T-cell (primary cell): ENCODE data around the gene SPATA13. TPM values are rescaled to one million over a fixed set of nuclear protein-coding genes. Genes with fewer than 3 reads are reported as not detected.

Experiments used
- ATAC-seq, 4 experiments: fragments of 200-7000 bp in 3 of 4; fragments of 150-1000 bp in 1 of 4; cut with Tn5 transposase; replicated peaks in 1 of 4; 1 replicate in 3 of 4; 2 replicates in 1 of 4; pipeline ENCODE4 v1.10.0; 2021; ENCODE audit warnings: moderate library complexity in 3 of 4, mild to moderate bottlenecking in 2 of 4, moderate number of reproducible peaks in 1 of 4
- CTCF ChIA-PET, 2 donors: fragments of 300-600 bp; sonication (Branson Sonifier 250); formaldehyde crosslinking; loops; one replicate each; lab custom pipeline; 2022; ENCODE audit warnings: antibody characterized with exemption in 2 of 2; lab: Charles Lee
- POLR2A ChIA-PET, 2 donors: fragments of 300-600 bp; sonication (Branson Sonifier 250); formaldehyde crosslinking; loops; one replicate each; lab custom pipeline; 2022; ENCODE audit warnings: antibody characterized with exemption in 2 of 2; lab: Charles Lee
- DNase-seq, 35 experiments: peaks; one replicate each; pipeline versions ENCODE4 v3.0.0 to v3.0.0-alpha.2; 2013 to 2023
- H3K27ac ChIP-seq: one replicate; pipeline ENCODE4 v1.5.1; 2013; ENCODE audit warnings: low read length
- H3K27me3 ChIP-seq, 2 experiments: replicated peaks in 1 of 2; 1 replicate in 1 of 2; 2 replicates in 1 of 2; pipeline versions ENCODE4 v1.6.1 to v1.7.0; 2013; ENCODE audit warnings: low read length in 1 of 2, mixed read lengths in 1 of 2; ENCODE audit not compliant: control insufficient read depth in 2 of 2, insufficient read depth in 2 of 2; ENCODE audit errors: extremely low read depth in 1 of 2
- H3K36me3 ChIP-seq, 2 donors: 1 replicate in 1 of 2; 2 replicates in 1 of 2; pipeline versions ENCODE4 v1.6.1 to v1.7.0; 2013; ENCODE audit warnings: low read length in 1 of 2; ENCODE audit not compliant: control insufficient read depth in 2 of 2, insufficient read depth in 1 of 2; ENCODE audit errors: extremely low read depth in 1 of 2
- H3K4me1 ChIP-seq, 2 experiments: 1 replicate in 1 of 2; 2 replicates in 1 of 2; pipeline versions ENCODE4 v1.6.1 to v1.7.0; 2013; ENCODE audit warnings: low read length in 2 of 2, mixed read lengths in 1 of 2; ENCODE audit not compliant: insufficient read depth in 2 of 2, control insufficient read depth in 1 of 2; ENCODE audit errors: extremely low read depth in 1 of 2
- H3K4me3 ChIP-seq, 2 donors: 1 replicate in 1 of 2; 2 replicates in 1 of 2; pipeline versions ENCODE4 v1.5.1 to v1.7.0; 2013; ENCODE audit warnings: mild to moderate bottlenecking in 2 of 2, low read length in 1 of 2, moderate library complexity in 1 of 2; ENCODE audit not compliant: control insufficient read depth in 1 of 2; ENCODE audit errors: extremely low read depth in 1 of 2
- H3K9me3 ChIP-seq: 2 replicates; pipeline ENCODE4 v1.7.0; 2013
- H3K27ac Mint-ChIP-seq, 2 donors: one replicate each; pipeline ENCODE4 v1.8.0; 2020 to 2021; ENCODE audit warnings: mild to moderate bottlenecking in 2 of 2, mixed read lengths in 2 of 2
- H3K27me3 Mint-ChIP-seq, 2 donors: one replicate each; pipeline ENCODE4 v1.8.0; 2021 to 2022; ENCODE audit warnings: mixed read lengths in 2 of 2
- H3K36me3 Mint-ChIP-seq: one replicate; pipeline ENCODE4 v1.8.0; 2021; ENCODE audit warnings: mixed read lengths
- H3K4me1 Mint-ChIP-seq, 3 donors: one replicate each; pipeline ENCODE4 v1.8.0; 2020 to 2022; ENCODE audit warnings: mixed read lengths in 3 of 3, mild to moderate bottlenecking in 1 of 3
- H3K4me3 Mint-ChIP-seq, 3 donors: one replicate each; pipeline ENCODE4 v1.8.0; 2020 to 2022; ENCODE audit warnings: mild to moderate bottlenecking in 3 of 3, mixed read lengths in 3 of 3, moderate library complexity in 3 of 3
- H3K9me3 Mint-ChIP-seq, 3 donors: one replicate each; pipeline ENCODE4 v1.8.0; 2020 to 2022; ENCODE audit warnings: mixed read lengths in 3 of 3
- WGBS: methylation state at CpG from one replicate; pipeline ENCODE4 v1.1.5; 2013; ENCODE audit warnings: missing lambda C conversion rate; ENCODE audit not compliant: insufficient coverage; 5-methylcytosine and 5-hydroxymethylcytosine counted together
- total RNA-seq, 35 experiments: library from RNA in 6 of 35; stranded (reverse) in 6 of 35; fragments of 120-200 nt in 1 of 35; gene quantifications; one replicate each; pipeline versions ENCODE4 v1.2.1 to v1.2.4 and lab custom pipeline; 2013 to 2026

Gene SPATA13
- total RNA-seq, 5 donors from 2014 or later (not counting 1 experiment from before 2014, with no cell fraction given): 90.3 to 109 (median 104) TPM

- 87% methylated on average over 7 of the region's 7 CpGs for WGBS
- H3K36me3 Mint-ChIP-seq: no peaks in the 10 kb centered on the region
- H3K4me1 ChIP-seq: no peaks in the 10 kb centered on the region
- H3K27me3 ChIP-seq: no peaks in the 10 kb centered on the region
- no peak overlapping the region for H3K27ac ChIP-seq
- ChIA-PET CTCF (no interaction called here), POLR2A (no interaction called here)
- no peak overlapping the region for H3K4me3 ChIP-seq
- H3K4me3 Mint-ChIP-seq: no peak overlapping the region
- ATAC-seq: no peak
- DNase-seq: no peak
- H3K4me1 Mint-ChIP-seq: no peaks in the 10 kb centered on the region
- no peaks in the 10 kb centered on the region for H3K9me3 Mint-ChIP-seq
- no peak overlapping the region for H3K27ac Mint-ChIP-seq
- peaks cover 0 to 2% of the 10 kb centered on the region in 2 donors for H3K27me3 Mint-ChIP-seq
- no peaks in the 10 kb centered on the region for H3K36me3 ChIP-seq
- H3K9me3 ChIP-seq: no peaks in the 10 kb centered on the region
Observed at GRCh38 chr13:24145674-24146073, 14.8 kb upstream of the SPATA13 start.

- no peak overlapping the region for H3K27ac ChIP-seq
- no peaks in the 10 kb centered on the region for H3K9me3 Mint-ChIP-seq
- H3K4me3 ChIP-seq: no peak overlapping the region
- 89% methylated on average over 4 of the region's 7 CpGs for WGBS
- no peaks in the 10 kb centered on the region for H3K4me1 ChIP-seq
- H3K27ac Mint-ChIP-seq: no peak overlapping the region
- H3K36me3 ChIP-seq: no peaks in the 10 kb centered on the region
- no peak for ATAC-seq
- H3K9me3 ChIP-seq: no peaks in the 10 kb centered on the region
- no peak overlapping the region for H3K4me3 Mint-ChIP-seq
- ChIA-PET POLR2A (interaction anchor here in 1 of 2 donors (0.6 kb wide), 1 partner anchor 98 kb away, joined by 4 read pairs; no protein-coding TSS in a partner anchor), CTCF (interaction anchor here in 1 of 2 donors (0.6 kb wide), 1 partner anchor 14 kb away, joined by 3 read pairs; no protein-coding TSS in a partner anchor)
- H3K27me3 ChIP-seq: no peaks in the 10 kb centered on the region
- peaks cover 0 to 2% of the 10 kb centered on the region in 2 donors for H3K27me3 Mint-ChIP-seq
- no peaks in the 10 kb centered on the region for H3K36me3 Mint-ChIP-seq
- H3K4me1 Mint-ChIP-seq: no peaks in the 10 kb centered on the region
- DNase-seq: no peak
Observed at GRCh38 chr13:24146961-24147569, 13.5 kb upstream of the SPATA13 start.

GRCh38 chr13:24147570-24147963, 13.0 kb upstream of the SPATA13 start:
- H3K27ac Mint-ChIP-seq: no peak overlapping the region
- WGBS: 50% methylated on average over 1 of the region's 6 CpGs
- CTCF ChIA-PET: interaction anchor here in 1 of 2 donors (0.6 kb wide), 1 partner anchor 13 kb away, joined by 3 read pairs; no protein-coding TSS in a partner anchor

DNA sequence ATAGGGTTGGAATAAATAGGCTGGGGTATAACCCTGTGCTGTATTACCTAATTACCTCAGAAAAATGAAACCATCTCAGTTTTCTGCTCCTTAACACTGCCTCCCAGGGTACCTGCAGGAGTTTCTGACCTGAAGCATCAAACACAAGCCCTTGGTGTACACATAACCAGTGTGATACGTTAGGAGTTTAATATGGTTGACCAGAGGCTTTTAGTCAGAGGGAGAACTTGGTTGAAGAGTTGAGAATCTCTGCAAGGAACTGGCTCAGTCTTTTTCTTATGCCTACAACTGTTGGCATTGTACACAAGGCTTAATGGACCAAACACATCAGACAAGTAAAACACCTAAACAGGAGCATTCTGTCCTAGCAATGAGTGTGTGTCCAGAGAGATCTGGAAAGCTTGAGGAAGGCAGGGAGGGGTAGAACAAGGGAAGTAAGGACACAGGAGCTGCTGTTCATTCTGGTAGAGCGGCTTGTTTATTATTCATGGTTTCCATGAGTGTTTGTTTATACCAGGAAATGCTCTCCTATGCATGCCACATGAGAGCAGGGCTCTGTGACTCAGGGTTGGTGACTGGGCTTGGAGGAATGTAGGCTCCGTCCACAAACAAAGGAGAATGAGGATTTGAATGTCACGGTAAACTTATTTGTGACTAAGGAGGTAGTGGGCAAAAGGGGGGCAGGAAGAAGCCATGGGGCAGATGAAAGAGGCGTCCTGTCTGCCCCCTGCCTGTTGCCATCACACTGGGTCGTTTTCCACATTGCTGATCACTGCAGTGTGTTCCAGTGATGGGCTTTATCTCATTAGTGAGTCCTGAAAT, 11.9 kb upstream of the SPATA13 start:
- Histone ChIP-seq H3K27me3 (no peaks in the 10 kb centered on the region), H3K4me1 (no peaks in the 10 kb centered on the region), H3K9me3 (no peaks in the 10 kb centered on the region), H3K36me3 (no peaks in the 10 kb centered on the region), H3K27ac (no peak overlapping the region), H3K4me3 (no peak overlapping the region)
- H3K9me3 Mint-ChIP-seq: no peaks in the 10 kb centered on the region
- no peaks in the 10 kb centered on the region for H3K36me3 Mint-ChIP-seq
- H3K27ac Mint-ChIP-seq: no peak overlapping the region
- H3K4me3 Mint-ChIP-seq: no peak overlapping the region
- ChIA-PET POLR2A (no interaction called here), CTCF (no interaction called here)
- ATAC-seq (no peak), DNase-seq (no peak)
- H3K4me1 Mint-ChIP-seq: peaks cover 0 to 9% (median 0%) of the 10 kb centered on the region in 3 donors
- 79% methylated on average over 3 of the region's 6 CpGs for WGBS
- peaks cover 0 to 2% of the 10 kb centered on the region in 2 donors for H3K27me3 Mint-ChIP-seq

More at GRCh38 chr13:24147570-24147963, 13.0 kb upstream of the SPATA13 start:
- Histone ChIP-seq H3K36me3 (no peaks in the 10 kb centered on the region), H3K9me3 (no peaks in the 10 kb centered on the region), H3K4me3 (no peak overlapping the region), H3K27me3 (no peaks in the 10 kb centered on the region), H3K27ac (no peak overlapping the region), H3K4me1 (no peaks in the 10 kb centered on the region)
- ATAC-seq (no peak), DNase-seq (no peak)
- Mint-ChIP-seq H3K27me3 (peaks cover 0 to 2% of the 10 kb centered on the region in 2 donors), H3K4me1 (peaks cover 0 to 3% (median 0%) of the 10 kb centered on the region in 3 donors), H3K9me3 (no peaks in the 10 kb centered on the region), H3K36me3 (no peaks in the 10 kb centered on the region), H3K4me3 (no peak overlapping the region)
- POLR2A ChIA-PET: no interaction called here

DNA sequence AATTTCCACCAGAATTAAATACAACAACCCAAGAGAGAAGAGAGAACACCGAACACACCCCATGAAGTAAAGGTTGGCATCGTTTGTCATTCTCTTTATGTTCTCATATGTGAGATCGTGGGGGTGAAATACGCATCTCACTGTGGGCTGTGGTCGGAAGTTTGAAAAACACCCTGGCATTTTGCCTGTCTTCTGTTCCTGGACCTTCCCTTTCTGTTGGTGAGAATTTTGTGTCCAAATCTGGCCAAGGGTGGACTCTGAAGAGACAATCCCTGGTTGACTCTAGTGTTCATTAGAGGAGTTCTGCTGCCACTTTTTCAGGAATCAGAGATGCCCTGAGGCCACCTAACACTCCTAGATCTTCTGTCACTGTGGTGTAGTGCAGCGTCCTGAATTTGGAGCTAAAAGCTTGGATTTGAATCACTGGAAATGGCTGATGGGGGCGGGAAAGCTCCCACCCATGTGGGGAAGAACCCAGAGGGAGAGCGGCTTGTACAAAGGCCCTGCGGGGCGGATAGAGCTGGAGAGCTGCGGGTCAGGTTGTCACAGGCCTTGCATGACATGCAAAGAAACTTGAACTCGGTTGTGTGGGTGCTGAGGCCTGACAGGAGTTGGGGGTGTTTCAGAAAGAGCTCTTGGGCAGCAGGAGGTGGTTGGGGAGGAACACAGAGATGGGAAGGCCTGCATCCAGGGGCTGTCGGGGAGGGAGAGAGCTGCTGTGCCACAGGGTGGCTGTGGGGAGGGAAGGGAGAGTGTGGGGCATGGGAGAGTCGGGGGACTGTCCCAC, 11.1 kb upstream of the SPATA13 start:
- no peak overlapping the region for H3K27ac Mint-ChIP-seq
- no peaks in the 10 kb centered on the region for H3K27me3 ChIP-seq
- no peak overlapping the region for H3K27ac ChIP-seq
- no peaks in the 10 kb centered on the region for H3K36me3 ChIP-seq
- DNase-seq (no peak), ATAC-seq (no peak)
- H3K4me3 Mint-ChIP-seq: no peak overlapping the region
- no peaks in the 10 kb centered on the region for H3K9me3 Mint-ChIP-seq
- CTCF ChIA-PET: no interaction called here
- peaks cover 0 to 9% (median 0%) of the 10 kb centered on the region in 3 donors for H3K4me1 Mint-ChIP-seq
- 84% methylated on average over 10 of the region's 14 CpGs for WGBS
- no peak overlapping the region for H3K4me3 ChIP-seq
- POLR2A ChIA-PET: no interaction called here
- no peaks in the 10 kb centered on the region for H3K4me1 ChIP-seq
- peaks cover 0 to 2% of the 10 kb centered on the region in 2 donors for H3K27me3 Mint-ChIP-seq
- no peaks in the 10 kb centered on the region for H3K9me3 ChIP-seq
- H3K36me3 Mint-ChIP-seq: no peaks in the 10 kb centered on the region

DNA sequence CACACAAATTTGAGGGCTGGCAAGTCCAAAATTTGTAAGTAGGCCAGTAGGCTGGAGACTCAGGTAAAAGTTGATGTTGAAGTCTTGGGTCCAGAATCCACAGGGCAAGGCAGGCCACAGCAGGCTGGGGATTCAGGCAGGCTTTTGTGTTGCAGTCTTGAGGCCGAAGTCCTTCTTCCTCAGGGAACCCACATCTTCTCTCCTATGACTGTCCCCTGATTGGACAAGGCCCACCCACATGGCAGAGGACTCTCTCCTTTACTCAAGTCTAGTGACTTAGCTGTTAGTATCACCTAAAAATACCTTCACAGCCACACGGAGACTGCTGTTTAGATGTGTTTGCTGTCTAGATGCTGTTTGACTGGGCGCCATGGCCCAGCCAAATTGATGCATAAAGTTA, 9.9 kb upstream of the SPATA13 start:
- WGBS: 100% methylated on average over 1 of the region's 3 CpGs
- H3K9me3 Mint-ChIP-seq: no peaks in the 10 kb centered on the region
- H3K4me3 ChIP-seq: no peak overlapping the region
- H3K36me3 Mint-ChIP-seq: no peaks in the 10 kb centered on the region
- H3K36me3 ChIP-seq: no peaks in the 10 kb centered on the region
- ATAC-seq (no peak), DNase-seq (no peak)
- H3K9me3 ChIP-seq: no peaks in the 10 kb centered on the region
- POLR2A ChIA-PET: no interaction called here
- no peaks in the 10 kb centered on the region for H3K27me3 ChIP-seq
- H3K27me3 Mint-ChIP-seq: peaks cover 0 to 2% of the 10 kb centered on the region in 2 donors
- no peak overlapping the region for H3K27ac Mint-ChIP-seq
- peaks cover 0 to 9% (median 0%) of the 10 kb centered on the region in 3 donors for H3K4me1 Mint-ChIP-seq
- H3K4me1 ChIP-seq: no peaks in the 10 kb centered on the region
- no peak overlapping the region for H3K4me3 Mint-ChIP-seq
- H3K27ac ChIP-seq: no peak overlapping the region
- CTCF ChIA-PET: no interaction called here
